GM10266 (cell line): ENCODE data around the gene PBX1.
"Not testable (repeated sequence)": the region's sequence is repeated elsewhere in the genome, so short reads cannot be mapped to it uniquely, and the experiment has no call there.

Source experiments
- DNase-seq: peaks from one replicate; pipeline ENCODE4 v3.0.0; 2012; ENCODE audit errors: extremely low spot score
- CTCF ChIP-seq: IDR thresholded peaks from 2 replicates; pipeline ENCODE4 v1.5.1; 2012; ENCODE audit warnings: mild to moderate bottlenecking, low read depth; ENCODE audit not compliant: control insufficient read depth, insufficient read depth; ENCODE audit errors: missing control alignments

The PBX1 gene

DNA sequence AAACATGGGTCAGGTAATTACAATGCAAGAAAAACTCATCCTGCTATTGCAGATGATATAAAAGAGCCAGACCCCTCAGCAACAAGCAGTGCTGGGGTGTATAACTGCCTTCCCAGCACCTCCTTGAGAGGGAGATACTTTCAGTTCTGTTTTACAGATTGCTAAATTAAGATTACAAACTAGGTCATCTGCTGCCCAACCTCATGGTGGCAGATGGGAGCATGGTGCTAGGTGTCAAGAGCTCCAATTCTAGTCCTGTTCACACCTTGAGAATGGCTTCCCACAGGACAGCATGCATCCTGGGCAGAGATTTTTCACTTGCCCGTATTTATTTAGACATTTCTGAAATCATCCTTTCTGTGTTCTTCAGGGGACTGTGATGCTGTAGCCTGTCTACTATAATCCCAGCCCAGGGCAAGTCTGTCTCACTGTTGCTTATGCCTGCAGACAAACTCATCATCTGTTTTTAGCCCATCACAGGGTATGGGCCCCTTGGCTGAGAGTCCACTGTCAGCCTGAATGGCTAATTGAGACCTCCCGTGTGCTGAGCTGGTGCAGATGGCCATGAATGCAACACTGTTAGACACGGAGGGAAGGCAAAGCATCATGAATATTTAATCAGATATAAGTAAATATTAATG, 40.2 kb upstream of the PBX1 start:
- no peak for TF ChIP-seq CTCF
- DNase-seq, result no peak

DNA sequence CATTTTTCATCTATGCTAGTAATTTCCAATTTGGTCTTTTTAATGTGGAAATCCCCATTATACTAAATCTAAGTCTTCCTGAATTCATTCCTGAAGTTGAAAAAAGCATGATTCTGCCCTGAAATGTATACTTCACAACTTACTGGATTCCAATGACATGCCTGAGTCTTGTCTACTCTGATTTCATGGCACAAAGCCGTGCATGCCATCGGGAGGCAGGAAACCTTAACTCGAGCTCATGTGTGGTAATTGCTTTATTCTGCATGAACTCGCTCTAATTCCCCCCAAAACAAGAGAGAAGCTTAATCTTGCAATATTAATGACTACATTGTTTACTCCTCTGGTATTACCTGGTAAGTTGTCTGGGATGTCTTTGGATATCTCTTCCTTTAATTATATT, 39.6 kb upstream of the PBX1 start:
- DNase-seq, result no peak
- TF ChIP-seq CTCF, result no peak

DNA sequence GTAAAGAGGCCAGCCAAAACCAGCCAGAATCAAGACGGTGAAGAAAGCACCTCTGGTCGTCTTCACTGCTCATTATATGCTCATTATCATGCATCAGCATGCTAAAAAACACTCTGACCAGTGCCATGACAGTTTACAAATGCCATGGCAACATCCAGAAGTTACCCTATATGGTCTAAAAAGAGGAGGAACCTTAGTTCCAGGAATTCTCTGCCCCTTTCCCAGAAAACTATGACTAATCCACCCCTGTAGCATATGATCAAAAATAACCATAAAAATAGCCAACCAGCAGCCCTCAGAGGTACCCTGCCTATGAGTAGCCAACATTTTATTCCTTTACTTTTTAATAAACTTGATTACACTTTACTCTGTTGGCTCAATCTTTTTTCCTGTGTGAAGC, 34.2 kb upstream of the PBX1 start:
- TF ChIP-seq CTCF, result no peak
- DNase-seq, result no peak

DNA sequence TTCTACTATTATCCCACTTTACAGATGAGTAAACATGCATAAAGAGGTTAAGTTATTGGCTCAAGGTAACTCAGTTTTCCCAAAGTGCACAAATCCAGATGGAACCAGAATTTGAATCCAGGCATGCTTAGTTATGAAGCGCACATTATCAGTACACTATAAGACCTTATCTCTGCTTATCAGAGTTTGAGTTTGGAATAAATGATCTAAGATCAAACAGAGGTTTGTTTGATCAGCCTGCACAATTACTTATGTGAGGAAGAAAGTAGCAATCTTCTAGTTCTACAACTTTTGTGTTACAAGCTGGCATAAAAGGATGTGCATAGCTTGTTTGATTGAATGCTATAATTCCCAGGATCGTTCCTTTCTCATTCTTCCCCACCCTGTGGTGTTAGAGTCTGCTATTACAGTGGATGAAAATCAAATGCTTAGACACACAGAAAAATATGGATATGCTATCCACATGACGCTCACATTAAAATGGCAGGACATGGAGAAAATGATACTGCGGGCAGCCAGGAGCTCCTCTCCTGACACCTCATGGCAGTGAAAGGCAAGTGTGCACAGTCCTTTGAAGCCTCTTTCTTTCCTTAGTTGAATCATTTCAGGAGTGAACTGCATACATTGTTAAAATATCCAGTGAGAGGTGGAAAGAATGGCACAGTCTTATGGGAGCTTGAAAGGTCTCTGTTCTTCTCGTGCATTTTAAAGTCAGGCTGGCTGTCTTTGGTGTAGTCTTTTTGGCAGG, 23.9 kb upstream of the PBX1 start:
- TF ChIP-seq CTCF, result no peak
- no peak for DNase-seq

- DNase-seq, result not testable (repeated sequence)
Measured at GRCh38 chr1:164552463-164552988, 6.5 kb upstream of the PBX1 start.

- no peak for DNase-seq
- TF ChIP-seq CTCF, result no peak
Measured at GRCh38 chr1:164557270-164557669, 1.7 kb upstream of the PBX1 start.

- no peak for DNase-seq
- no peak for TF ChIP-seq CTCF
Measured at GRCh38 chr1:164559342-164560051, 513 bp downstream of the PBX1 start.
